Measurements from ENCODE around the gene SPTBN4.

The SPTBN4 gene

DNA sequence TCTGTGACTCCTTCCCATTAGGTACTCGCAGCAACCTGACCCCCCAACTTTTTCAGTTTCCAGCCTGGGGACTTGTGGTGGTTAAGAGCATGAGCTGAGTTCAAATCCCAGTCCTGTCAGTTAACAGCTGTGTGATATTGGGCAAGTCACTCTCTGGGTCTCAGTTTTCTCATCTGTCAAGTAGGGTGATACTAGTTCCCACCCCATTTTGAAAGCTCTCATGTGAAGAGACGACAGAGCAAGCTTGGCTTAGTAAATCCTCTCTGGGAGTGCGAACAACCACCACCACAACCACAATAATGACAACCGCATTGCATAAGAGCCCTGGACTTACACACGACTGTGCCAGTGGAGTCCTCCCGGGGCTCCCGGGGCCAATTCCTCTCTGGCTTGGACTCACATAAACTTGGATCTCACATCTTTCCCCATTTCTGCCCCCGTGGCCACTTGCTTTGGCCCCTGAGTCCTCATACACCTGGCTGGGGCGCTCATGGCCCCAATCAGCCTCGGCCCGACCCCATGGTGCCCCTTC is 1.7 kb upstream of the SPTBN4 start (continued):
- TF ChIP-seq ZNF248 (tag by site-specific recombination; IDR thresholded peaks at IDR 0.05) (no peak), ZBTB48 (tag by site-specific recombination; IDR thresholded peaks at IDR 0.05) (peak; percentile 54; the same call in 1 of the 2 replicates), ZNF121 (tag by site-specific recombination; IDR thresholded peaks at IDR 0.05) (peak; percentile 74; the same call in 1 of the 2 replicates)

DNA sequence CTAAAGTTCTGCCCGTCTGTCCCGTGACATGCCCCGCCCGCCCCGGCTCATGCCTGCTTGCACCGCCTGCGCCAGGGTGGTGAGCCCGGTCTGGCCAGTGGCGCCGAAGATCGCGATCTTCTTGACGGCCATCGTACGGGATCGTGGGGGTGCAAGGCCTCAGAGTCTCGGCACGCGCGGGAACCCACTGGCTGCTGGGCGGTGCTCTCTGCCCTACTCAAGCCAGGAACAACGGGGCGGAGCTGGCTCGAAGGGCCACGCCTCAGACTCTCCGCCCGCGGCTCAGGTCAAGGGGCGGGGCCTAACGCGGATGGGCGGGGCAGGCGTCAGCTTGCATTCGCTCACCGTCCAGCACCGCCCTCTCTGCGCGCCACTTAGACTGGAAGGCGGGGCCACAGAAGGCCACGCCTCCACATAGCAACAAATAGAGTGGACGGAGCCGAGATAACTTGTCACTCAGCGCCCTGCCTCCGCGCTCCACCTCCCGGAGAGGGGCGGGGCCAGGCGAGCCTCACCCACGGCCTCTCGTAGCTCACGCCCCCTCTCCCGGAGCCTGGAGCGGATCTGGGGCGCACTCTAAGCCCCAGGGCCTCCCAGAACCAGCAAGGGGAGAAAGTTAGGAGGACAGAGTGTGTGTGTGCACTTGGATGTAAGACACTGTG is 1.1 kb upstream of the SPTBN4 start, which contains the start of gene BLVRB:
Gene BLVRB, minus strand, starts transcription at position 189 of the 662 bp plus-strand sequence. Its CDS starts 57 bp downstream, at position 132.
- ChIA-PET CTCF (interaction anchor here (0.5 to 5.9 kb wide), 42 partner anchors 8 to 621 kb away, joined by 3 to 98 read pairs (median 6); partner anchors contain the start of genes LTBP4, PRX, SERTAD1 and SERTAD3), POLR2A (interaction anchor here (0.6 to 5.2 kb wide), 37 partner anchors 9 to 1030 kb away, joined by 3 to 74 read pairs (median 4); partner anchors contain the start of genes ACTMAP, C19orf47, PLD3 and PRX)
- H3K36me3 ChIP-seq (ENCODE audit: control insufficient read depth in 2 of 2, insufficient read depth in 1 of 2, low read length in 2 of 2): no peaks in the 10 kb centered on the region; a peak in 1 of 3 replicates
- H3K27ac ChIP-seq (ENCODE audit: extremely low read depth, low read depth, low read length): peak within 1 kb of the TSS; percentile 20; the same call in 1 of the 2 replicates
- H3K4me3 ChIP-seq (ENCODE audit: low read depth, low read length): peak within 1 kb of the TSS; percentile 53
- H3K4me1 ChIP-seq (ENCODE audit: control insufficient read depth, insufficient read depth, low read length): peaks cover 13% of the 10 kb centered on the region
- no peaks in the 10 kb centered on the region for H3K9me3 ChIP-seq (ENCODE audit: control insufficient read depth, insufficient read depth, low read depth, low read length)
- no peak for TF ChIP-seq GFI1B (tag by site-specific recombination; IDR thresholded peaks at IDR 0.05)
- TF ChIP-seq, protein P1, sequence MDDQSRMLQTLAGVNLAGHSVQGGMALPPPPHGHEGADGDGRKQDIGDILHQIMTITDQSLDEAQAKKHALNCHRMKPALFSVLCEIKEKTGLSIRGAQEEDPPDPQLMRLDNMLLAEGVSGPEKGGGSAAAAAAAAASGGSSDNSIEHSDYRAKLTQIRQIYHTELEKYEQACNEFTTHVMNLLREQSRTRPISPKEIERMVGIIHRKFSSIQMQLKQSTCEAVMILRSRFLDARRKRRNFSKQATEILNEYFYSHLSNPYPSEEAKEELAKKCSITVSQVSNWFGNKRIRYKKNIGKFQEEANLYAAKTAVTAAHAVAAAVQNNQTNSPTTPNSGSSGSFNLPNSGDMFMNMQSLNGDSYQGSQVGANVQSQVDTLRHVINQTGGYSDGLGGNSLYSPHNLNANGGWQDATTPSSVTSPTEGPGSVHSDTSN (CRISPR knock-in tag; IDR thresholded peaks at IDR 0.05): no peak
- no peak for TF ChIP-seq ZNF23 (tag by site-specific recombination; IDR thresholded peaks at IDR 0.05; ENCODE audit: borderline replicate concordance)
- no peak for TF ChIP-seq ZNF624 (tag by site-specific recombination; IDR thresholded peaks at IDR 0.05)
- TF ChIP-seq ZBTB1 (tag by site-specific recombination; IDR thresholded peaks at IDR 0.05): no peak
- peak; percentile 94 for TF ChIP-seq KLF7 (tag by site-specific recombination; IDR thresholded peaks at IDR 0.05; ENCODE audit: borderline replicate concordance)
- no peak for TF ChIP-seq ZNF292 (tag by site-specific recombination; IDR thresholded peaks at IDR 0.05; ENCODE audit: borderline replicate concordance, low read depth)
- TF ChIP-seq KLF9 (tag by site-specific recombination; IDR thresholded peaks at IDR 0.05; ENCODE audit: low read depth): peak; percentile 100
- no peak for TF ChIP-seq ZNF140 (tag by site-specific recombination; IDR thresholded peaks at IDR 0.05)
- no peak for TF ChIP-seq ZNF707 (tag by site-specific recombination; IDR thresholded peaks at IDR 0.05)
- TF ChIP-seq MYNN (tag by site-specific recombination; IDR thresholded peaks at IDR 0.05; ENCODE audit: borderline replicate concordance): no peak
- TF ChIP-seq, protein P2, sequence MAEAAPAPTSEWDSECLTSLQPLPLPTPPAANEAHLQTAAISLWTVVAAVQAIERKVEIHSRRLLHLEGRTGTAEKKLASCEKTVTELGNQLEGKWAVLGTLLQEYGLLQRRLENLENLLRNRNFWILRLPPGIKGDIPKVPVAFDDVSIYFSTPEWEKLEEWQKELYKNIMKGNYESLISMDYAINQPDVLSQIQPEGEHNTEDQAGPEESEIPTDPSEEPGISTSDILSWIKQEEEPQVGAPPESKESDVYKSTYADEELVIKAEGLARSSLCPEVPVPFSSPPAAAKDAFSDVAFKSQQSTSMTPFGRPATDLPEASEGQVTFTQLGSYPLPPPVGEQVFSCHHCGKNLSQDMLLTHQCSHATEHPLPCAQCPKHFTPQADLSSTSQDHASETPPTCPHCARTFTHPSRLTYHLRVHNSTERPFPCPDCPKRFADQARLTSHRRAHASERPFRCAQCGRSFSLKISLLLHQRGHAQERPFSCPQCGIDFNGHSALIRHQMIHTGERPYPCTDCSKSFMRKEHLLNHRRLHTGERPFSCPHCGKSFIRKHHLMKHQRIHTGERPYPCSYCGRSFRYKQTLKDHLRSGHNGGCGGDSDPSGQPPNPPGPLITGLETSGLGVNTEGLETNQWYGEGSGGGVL (tag by site-specific recombination; IDR thresholded peaks at IDR 0.05): no peak; the same call in 1 of the 2 replicates
- TF ChIP-seq, protein P3, sequence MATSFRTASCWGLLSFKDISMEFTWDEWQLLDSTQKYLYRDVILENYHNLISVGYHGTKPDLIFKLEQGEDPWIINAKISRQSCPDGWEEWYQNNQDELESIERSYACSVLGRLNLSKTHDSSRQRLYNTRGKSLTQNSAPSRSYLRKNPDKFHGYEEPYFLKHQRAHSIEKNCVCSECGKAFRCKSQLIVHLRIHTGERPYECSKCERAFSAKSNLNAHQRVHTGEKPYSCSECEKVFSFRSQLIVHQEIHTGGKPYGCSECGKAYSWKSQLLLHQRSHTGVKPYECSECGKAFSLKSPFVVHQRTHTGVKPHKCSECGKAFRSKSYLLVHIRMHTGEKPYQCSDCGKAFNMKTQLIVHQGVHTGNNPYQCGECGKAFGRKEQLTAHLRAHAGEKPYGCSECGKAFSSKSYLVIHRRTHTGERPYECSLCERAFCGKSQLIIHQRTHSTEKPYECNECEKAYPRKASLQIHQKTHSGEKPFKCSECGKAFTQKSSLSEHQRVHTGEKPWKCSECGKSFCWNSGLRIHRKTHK (tag by site-specific recombination; IDR thresholded peaks at IDR 0.05): no peak
- no peak for TF ChIP-seq ZNF311 (tag by site-specific recombination; IDR thresholded peaks at IDR 0.05; ENCODE audit: borderline replicate concordance)
- TF ChIP-seq ZNF791 (tag by site-specific recombination; IDR thresholded peaks at IDR 0.05): no peak
- no peak for TF ChIP-seq ZFP3 (tag by site-specific recombination; IDR thresholded peaks at IDR 0.05; ENCODE audit: low read depth)
- TF ChIP-seq, protein P4, sequence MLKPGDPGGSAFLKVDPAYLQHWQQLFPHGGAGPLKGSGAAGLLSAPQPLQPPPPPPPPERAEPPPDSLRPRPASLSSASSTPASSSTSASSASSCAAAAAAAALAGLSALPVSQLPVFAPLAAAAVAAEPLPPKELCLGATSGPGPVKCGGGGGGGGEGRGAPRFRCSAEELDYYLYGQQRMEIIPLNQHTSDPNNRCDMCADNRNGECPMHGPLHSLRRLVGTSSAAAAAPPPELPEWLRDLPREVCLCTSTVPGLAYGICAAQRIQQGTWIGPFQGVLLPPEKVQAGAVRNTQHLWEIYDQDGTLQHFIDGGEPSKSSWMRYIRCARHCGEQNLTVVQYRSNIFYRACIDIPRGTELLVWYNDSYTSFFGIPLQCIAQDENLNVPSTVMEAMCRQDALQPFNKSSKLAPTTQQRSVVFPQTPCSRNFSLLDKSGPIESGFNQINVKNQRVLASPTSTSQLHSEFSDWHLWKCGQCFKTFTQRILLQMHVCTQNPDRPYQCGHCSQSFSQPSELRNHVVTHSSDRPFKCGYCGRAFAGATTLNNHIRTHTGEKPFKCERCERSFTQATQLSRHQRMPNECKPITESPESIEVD (tag by site-specific recombination; IDR thresholded peaks at IDR 0.05): no peak
- TF ChIP-seq, protein P5, sequence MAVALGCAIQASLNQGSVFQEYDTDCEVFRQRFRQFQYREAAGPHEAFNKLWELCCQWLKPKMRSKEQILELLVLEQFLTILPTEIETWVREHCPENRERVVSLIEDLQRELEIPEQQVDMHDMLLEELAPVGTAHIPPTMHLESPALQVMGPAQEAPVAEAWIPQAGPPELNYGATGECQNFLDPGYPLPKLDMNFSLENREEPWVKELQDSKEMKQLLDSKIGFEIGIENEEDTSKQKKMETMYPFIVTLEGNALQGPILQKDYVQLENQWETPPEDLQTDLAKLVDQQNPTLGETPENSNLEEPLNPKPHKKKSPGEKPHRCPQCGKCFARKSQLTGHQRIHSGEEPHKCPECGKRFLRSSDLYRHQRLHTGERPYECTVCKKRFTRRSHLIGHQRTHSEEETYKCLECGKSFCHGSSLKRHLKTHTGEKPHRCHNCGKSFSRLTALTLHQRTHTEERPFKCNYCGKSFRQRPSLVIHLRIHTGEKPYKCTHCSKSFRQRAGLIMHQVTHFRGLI (tag by site-specific recombination; IDR thresholded peaks at IDR 0.05): peak; percentile 71
- TF ChIP-seq ZSCAN23 (tag by site-specific recombination; IDR thresholded peaks at IDR 0.05): no peak
- TF ChIP-seq SALL2 (tag by site-specific recombination; IDR thresholded peaks at IDR 0.05; ENCODE audit: borderline replicate concordance): no peak
- TF ChIP-seq ZNF654 (tag by site-specific recombination; IDR thresholded peaks at IDR 0.05; ENCODE audit: low read depth): no peak
- TF ChIP-seq ZNF792 (tag by site-specific recombination; IDR thresholded peaks at IDR 0.05): no peak

Measured in HEK293 (cell line).